Measurements from ENCODE around the gene HPSE2.
A peak's percentile ranks its signal among the peaks of the same experiment; 100 is the strongest.

HPSE2 gene

GRCh38 chr10:98666276-98666675 lies 569.4 kb downstream of the HPSE2 start:
- no peak for DNase-seq

GRCh38 chr10:98664329-98665042 lies 571.2 kb downstream of the HPSE2 start:
- DNase-seq, result peak in 2 of 6 experiments; percentile 12 to 15

GRCh38 chr10:98659951-98660350 lies 575.7 kb downstream of the HPSE2 start:
- DNase-seq, result no peak

GRCh38 chr10:98655492-98655891 lies 580.2 kb downstream of the HPSE2 start:
- DNase-seq, result no peak

DNA sequence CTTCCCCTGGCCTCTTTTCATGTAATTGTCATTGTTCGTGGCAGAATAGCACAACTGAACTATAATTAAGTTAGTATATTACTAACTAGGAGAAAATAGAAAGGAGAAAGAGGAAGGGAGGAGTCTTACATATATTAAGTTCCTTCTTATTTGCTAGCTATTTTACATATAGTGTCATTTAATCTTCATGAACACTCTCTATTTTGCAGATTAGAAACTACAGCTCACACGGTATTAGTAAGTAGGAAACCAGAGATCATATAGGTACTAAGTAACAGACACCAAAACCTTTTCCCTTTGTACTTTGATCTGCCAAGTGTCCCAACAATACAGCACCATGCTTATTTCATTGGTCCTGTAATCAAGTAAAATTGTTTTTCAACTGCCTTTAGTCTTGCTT lies 586.5 kb downstream of the HPSE2 start:
- no peak for DNase-seq

GRCh38 chr10:98646998-98647917 lies 588.4 kb downstream of the HPSE2 start:
- DNase-seq, result no peak

DNA sequence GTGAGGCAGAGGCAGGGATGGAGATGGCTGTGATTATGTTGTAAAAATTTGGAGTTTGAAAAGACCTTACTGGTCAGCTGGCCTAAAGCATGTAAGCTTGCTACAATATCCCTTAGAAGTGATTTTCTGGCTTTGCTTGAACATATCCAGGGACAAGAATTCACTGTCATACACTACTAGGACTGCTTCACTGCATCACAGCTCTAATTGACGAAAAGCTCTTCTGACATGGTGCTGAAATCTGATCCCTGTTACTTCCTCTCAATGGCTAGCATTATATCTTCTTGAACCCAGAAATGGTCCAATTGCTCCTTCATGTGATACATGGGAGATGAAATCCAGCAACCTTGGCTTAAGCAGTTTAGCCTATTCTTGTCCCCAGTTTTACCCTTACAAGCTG lies 591.2 kb downstream of the HPSE2 start:
- no peak for DNase-seq

DNA sequence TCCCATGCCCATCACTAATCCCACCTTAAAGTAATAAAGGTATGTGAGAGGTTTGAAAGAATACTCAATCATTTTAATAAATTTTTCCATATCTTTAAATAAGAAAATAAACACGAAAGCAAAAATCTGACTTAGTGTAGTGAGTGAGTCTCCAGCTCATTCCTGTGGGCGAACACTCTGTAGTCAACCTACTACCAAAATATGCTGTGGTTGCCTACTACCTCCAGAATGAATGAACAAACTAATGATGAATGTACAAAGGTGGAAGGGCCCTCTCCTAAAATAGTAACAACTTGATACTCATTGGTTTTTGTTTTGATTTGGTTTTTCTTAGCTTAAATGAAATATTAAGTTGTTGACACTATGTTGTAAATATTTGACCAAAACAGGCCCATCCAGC lies 593.4 kb downstream of the HPSE2 start:
- no peak for DNase-seq

DNA sequence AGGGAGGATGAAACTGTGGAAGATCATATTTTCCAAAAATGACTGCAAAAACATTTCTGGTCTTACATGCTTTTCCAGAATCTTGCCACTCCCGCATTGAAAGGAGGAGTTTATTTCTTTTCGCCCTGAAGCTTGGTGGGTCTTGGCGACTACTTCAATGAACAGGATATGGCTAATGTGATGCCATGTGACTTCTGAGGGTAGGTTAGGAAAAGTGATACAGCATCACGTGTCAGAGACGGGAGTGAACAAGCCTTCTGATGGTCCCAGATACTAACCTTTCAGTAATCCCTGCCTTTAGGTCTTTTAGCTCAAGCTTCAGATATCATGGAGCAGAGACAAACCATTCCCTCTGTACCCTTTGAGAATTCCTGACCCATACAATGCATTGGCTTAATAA lies 596.7 kb downstream of the HPSE2 start:
- DNase-seq, result no peak

DNA sequence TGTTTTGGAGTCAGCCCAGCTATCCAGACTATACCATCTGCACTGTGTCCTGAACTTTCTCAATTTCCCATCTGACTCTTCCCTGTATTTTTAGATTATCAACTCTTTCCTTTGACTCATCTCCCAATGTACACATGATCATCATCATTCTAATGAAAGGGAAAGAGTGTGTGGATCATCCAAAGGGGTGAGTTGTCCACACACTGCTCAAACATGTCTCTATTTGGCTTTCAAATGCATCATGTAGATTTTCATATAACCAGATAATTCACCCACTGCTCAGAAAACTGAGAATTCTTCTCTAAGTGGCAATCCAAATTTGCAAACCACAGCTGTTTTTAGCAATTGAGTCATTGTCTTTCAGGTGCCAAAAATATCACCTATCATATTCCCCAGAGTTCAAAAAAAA lies 598.7 kb downstream of the HPSE2 start:
- no peak for DNase-seq

DNA sequence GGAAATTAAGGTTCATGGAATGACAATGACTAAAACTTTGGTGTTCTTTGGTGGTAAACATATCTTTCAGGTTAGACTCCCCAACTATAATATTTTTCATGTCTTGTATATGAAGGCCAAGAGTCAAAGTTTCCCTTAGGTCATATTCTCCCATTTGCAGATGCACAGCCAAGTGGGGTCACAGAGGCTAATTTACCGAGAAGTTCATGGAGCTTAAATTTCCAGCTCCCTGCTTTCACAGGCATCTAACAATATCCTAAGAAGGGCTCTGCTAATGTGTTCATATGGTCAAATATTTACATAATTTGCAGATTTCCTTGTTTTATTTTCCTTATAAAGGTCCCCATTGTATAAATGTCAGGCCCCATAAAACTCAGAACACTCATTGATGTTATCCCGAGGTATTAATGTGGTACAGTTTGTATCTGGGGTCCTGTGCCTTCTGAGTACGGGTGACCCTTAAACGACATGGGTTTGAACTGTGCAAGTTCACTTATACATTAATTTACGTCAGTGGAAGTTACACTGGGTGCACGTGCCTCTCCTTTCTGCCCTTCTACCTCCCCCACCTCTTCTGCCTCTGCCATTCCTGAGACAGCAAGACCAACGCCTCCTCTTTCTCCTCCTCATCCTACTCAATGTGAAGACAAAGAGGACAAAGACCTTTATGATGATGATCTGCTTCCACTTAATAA lies 603.0 kb downstream of the HPSE2 start:
- no peak for DNase-seq

GRCh38 chr10:98628206-98628605 lies 607.4 kb downstream of the HPSE2 start:
- no peak for DNase-seq

- no peak for DNase-seq
These were observed 607.9 kb downstream of the HPSE2 start for GRCh38 chr10:98627711-98628110.

- no peak for DNase-seq
These were observed 610.7 kb downstream of the HPSE2 start for GRCh38 chr10:98624963-98625362.

- no peak for DNase-seq
These were observed 612.5 kb downstream of the HPSE2 start for GRCh38 chr10:98623176-98623575.

- no peak for DNase-seq
These were observed 614.0 kb downstream of the HPSE2 start for GRCh38 chr10:98621630-98622029.

GRCh38 chr10:98620503-98620902 lies 615.1 kb downstream of the HPSE2 start:
- no peak for DNase-seq

GRCh38 chr10:98619446-98619845 lies 616.2 kb downstream of the HPSE2 start:
- DNase-seq, result no peak

DNA sequence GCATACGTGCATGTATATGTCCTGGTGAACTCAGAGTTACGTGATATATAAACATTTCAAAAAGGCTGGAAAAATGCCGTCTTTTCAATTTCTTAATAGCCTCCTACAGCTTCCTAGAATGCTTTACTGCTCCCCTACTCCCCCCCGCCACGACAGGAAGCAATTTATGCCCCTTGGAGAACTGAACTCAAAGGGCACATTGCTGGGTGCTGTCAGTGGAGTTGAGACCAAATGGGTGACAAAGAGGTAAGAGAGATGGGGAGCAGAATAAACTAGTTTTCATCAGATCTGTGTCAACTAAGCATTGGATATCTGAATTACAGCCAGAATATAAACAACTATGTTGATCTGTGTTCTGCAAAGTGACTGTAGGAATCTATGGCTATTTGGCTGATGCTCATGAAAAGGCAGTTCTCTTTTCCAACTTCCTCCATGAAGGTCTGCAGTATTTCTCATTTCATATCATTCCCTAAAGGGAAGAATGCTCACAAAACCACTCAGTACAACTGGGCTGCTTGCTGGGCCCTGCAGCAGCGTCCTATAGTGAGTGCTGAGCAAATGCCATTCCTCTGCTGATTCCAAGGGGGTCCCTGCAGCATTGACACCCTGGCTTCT lies 617.6 kb downstream of the HPSE2 start:
- DNase-seq, result no peak

DNA sequence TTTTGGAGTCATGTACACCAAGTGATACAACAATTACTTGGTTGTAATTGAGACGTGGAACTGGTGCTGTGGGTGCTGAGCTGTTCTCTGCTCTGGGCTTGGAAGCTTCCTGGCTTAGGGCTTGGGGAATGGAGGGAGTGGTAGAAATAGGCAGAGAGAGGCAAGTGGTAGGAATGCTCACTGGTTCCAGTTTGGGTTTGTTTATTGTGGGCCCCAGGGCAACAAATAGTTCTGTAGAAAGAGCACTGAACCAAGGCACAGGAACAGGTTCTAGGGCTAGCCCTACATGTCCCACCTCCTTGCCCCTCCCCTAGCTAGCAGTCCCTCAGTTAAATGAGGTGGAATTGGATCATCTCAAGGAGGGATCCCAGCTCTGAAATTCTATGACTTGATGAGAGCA lies 622.2 kb downstream of the HPSE2 start:
- no peak for DNase-seq

DNA sequence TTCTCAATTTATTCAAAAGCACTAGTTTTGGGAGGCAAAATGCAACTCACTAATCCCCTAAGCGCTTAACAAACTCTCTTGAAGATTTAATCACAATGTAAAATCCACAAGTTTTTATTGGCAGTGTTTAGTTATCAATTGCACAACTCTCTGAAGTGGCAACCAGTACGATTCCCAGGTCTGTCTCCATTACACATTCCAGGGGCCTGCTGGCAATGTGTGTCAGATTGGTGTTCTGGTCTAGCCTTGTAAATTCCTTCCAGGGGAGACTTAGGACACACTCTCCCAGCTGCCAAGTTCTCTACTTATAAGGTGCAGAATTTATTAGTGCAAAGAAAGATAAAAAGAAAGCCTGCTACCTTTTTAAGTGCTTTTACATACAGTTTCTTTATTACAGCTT lies 624.2 kb downstream of the HPSE2 start:
- no peak for DNase-seq

GRCh38 chr10:98610836-98611235 lies 624.8 kb downstream of the HPSE2 start:
- no peak for DNase-seq

- DNase-seq, result no peak
These were observed 625.4 kb downstream of the HPSE2 start for GRCh38 chr10:98610301-98610700.

Data from stimulated activated naive CD4-positive, alpha-beta T cell (primary cell).